CD4-positive, alpha-beta T cell (primary cell): ENCODE data around the gene RDH12. TPM values are rescaled to one million over a fixed set of nuclear protein-coding genes. Genes with fewer than 3 reads are reported as not detected.

Experiments
- ATAC-seq: fragments of 200-7000 bp; cut with Tn5 transposase; one replicate; pipeline ENCODE4 v1.10.0; 2022; ENCODE audit warnings: mild to moderate bottlenecking; ENCODE audit not compliant: poor library complexity
- CTCF ChIA-PET: fragments of 350-600 bp; sonication (Branson Sonifier 250); formaldehyde crosslinking; loops from one replicate; lab custom pipeline; 2021; ENCODE audit warnings: antibody characterized with exemption, inconsistent platforms; lab: Charles Lee
- POLR2A ChIA-PET: fragments of 350-600 bp; sonication (Branson Sonifier 250); formaldehyde crosslinking; loops from one replicate; lab custom pipeline; 2021; ENCODE audit warnings: antibody characterized with exemption, inconsistent platforms; lab: Charles Lee
- DNase-seq, 14 experiments: peaks; one replicate each; pipeline ENCODE4 v3.0.0-alpha.2; 2013 to 2020; ENCODE audit warnings: mixed read lengths in 2 of 14
- H3K27ac ChIP-seq, 2 donors: one replicate each; pipeline versions ENCODE4 v1.5.1 to v1.7.0; 2013; ENCODE audit warnings: low read length in 2 of 2, low read depth in 1 of 2, mild to moderate bottlenecking in 1 of 2
- H3K27me3 ChIP-seq, 2 experiments: 1 replicate in 1 of 2; 2 replicates in 1 of 2; pipeline versions ENCODE4 v1.6.1 to v1.7.0; 2013; ENCODE audit warnings: low read length in 2 of 2, control low read depth in 1 of 2, mild to moderate bottlenecking in 1 of 2, moderate library complexity in 1 of 2; ENCODE audit not compliant: insufficient read depth in 2 of 2, control insufficient read depth in 1 of 2
- H3K36me3 ChIP-seq: one replicate; pipeline ENCODE4 v1.6.1; 2013; ENCODE audit warnings: low read length, control low read depth; ENCODE audit not compliant: insufficient read depth
- H3K4me1 ChIP-seq: one replicate; pipeline ENCODE4 v1.6.1; 2013; ENCODE audit warnings: low read length, control low read depth; ENCODE audit not compliant: insufficient read depth
- H3K4me3 ChIP-seq: one replicate; pipeline ENCODE4 v1.5.1; 2013; ENCODE audit warnings: mild to moderate bottlenecking, low read length, moderate library complexity
- H3K9me3 ChIP-seq, 2 experiments: 1 replicate in 1 of 2; 2 replicates in 1 of 2; pipeline versions ENCODE4 v1.6.1 to v1.7.0; 2013; ENCODE audit warnings: low read length in 2 of 2, mild to moderate bottlenecking in 2 of 2, control low read depth in 1 of 2, moderate library complexity in 1 of 2; ENCODE audit not compliant: control insufficient read depth in 1 of 2, insufficient read depth in 1 of 2
- H3K27ac Mint-ChIP-seq: one replicate; pipeline ENCODE4 v1.8.0; 2020; ENCODE audit warnings: mixed read lengths
- H3K27me3 Mint-ChIP-seq: one replicate; pipeline ENCODE4 v1.8.0; 2021; ENCODE audit warnings: mixed read lengths
- H3K36me3 Mint-ChIP-seq: one replicate; pipeline ENCODE4 v1.8.0; 2021; ENCODE audit warnings: low read depth, mixed read lengths
- H3K4me1 Mint-ChIP-seq: one replicate; pipeline ENCODE4 v1.8.0; 2021; ENCODE audit warnings: low read depth, mixed read lengths
- H3K4me3 Mint-ChIP-seq: one replicate; pipeline ENCODE4 v1.8.0; 2020; ENCODE audit warnings: mild to moderate bottlenecking, mixed read lengths
- H3K9me3 Mint-ChIP-seq: one replicate; pipeline ENCODE4 v1.8.0; 2020; ENCODE audit warnings: mixed read lengths
- intact Hi-C, 2 experiments: fragments of 100-400 bp; cut with DNase I in 1 of 2; cut with micrococcal nuclease in 1 of 2; formaldehyde crosslinking; loops; one replicate each; pipeline versions ENCODE4 v1.15.1 to v1.9.0; 2023 to 2025; cut with DNase I, micrococcal nuclease
- total RNA-seq, 174 experiments: library from RNA in 2 of 174; stranded (reverse) in 2 of 174; gene quantifications; one replicate each; pipeline ENCODE4 v1.2.3 and lab custom pipeline; 2021 to 2026
- TF ChIP-seq, protein P1 (sequence below): fragments of 200-600 bp; IDR thresholded peaks from one replicate; pipeline ENCODE4 v1.8.0; 2022; ENCODE audit warnings: antibody characterized with exemption, mild to moderate bottlenecking

Gene RDH12
- total RNA-seq, 2 experiments from 2014 or later, result not detected

DNA sequence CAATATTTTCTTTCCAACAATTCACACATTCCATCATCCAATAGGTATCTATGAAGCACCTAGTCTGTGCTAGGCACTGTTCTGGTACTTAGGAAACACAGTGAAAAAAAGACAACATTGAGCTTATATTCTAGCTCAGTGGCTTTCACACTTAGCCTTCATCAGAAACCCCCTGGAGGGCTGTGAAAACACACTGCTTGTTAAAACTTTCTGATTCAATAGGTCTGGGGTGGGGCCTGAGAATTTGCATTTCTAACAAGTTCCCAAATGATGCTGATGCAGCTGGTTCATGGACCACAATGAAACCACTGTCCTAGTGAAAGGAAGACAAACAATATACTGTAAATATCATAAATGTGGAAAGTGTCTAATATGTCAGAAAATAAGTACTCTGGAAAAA, 33.1 kb upstream of the RDH12 start:
- Histone ChIP-seq H3K27me3 (no peaks in the 10 kb centered on the region), H3K4me3 (no peak overlapping the region), H3K36me3 (no peaks in the 10 kb centered on the region), H3K27ac (no peak overlapping the region), H3K4me1 (peaks cover 36% of the 10 kb centered on the region), H3K9me3 (no peaks in the 10 kb centered on the region)
- POLR2A ChIA-PET, result interaction anchor here (0.9 kb wide), 1 partner anchor 69 kb away, joined by 4 read pairs; the partner anchor contains the start of gene PIGH
- H3K9me3 Mint-ChIP-seq, result no peaks in the 10 kb centered on the region
- peak overlapping the region; percentile 61 for H3K27ac Mint-ChIP-seq
- DNase-seq (peak in 3 of 14 experiments; percentile 21 to 38 (median 27)), ATAC-seq (no peak)
- TF ChIP-seq, protein P1, sequence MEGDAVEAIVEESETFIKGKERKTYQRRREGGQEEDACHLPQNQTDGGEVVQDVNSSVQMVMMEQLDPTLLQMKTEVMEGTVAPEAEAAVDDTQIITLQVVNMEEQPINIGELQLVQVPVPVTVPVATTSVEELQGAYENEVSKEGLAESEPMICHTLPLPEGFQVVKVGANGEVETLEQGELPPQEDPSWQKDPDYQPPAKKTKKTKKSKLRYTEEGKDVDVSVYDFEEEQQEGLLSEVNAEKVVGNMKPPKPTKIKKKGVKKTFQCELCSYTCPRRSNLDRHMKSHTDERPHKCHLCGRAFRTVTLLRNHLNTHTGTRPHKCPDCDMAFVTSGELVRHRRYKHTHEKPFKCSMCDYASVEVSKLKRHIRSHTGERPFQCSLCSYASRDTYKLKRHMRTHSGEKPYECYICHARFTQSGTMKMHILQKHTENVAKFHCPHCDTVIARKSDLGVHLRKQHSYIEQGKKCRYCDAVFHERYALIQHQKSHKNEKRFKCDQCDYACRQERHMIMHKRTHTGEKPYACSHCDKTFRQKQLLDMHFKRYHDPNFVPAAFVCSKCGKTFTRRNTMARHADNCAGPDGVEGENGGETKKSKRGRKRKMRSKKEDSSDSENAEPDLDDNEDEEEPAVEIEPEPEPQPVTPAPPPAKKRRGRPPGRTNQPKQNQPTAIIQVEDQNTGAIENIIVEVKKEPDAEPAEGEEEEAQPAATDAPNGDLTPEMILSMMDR, result no peak
- H3K36me3 Mint-ChIP-seq, result no peaks in the 10 kb centered on the region
- H3K4me3 Mint-ChIP-seq, result no peak overlapping the region
- intact Hi-C loops, result loop anchor here (5.0 kb wide), 4 partner anchors 34 to 241 kb away; partner anchors contain the start of genes PIGH (in 1 of the 2) and RDH12 (in 1 of the 2)
- peaks cover 72% of the 10 kb centered on the region for H3K4me1 Mint-ChIP-seq
- CTCF ChIA-PET, result interaction anchor here (0.8 to 2.4 kb wide), 2 partner anchors 50 to 97 kb away, joined by 3 to 6 read pairs; no protein-coding TSS in a partner anchor
- H3K27me3 Mint-ChIP-seq, result no peaks in the 10 kb centered on the region

DNA sequence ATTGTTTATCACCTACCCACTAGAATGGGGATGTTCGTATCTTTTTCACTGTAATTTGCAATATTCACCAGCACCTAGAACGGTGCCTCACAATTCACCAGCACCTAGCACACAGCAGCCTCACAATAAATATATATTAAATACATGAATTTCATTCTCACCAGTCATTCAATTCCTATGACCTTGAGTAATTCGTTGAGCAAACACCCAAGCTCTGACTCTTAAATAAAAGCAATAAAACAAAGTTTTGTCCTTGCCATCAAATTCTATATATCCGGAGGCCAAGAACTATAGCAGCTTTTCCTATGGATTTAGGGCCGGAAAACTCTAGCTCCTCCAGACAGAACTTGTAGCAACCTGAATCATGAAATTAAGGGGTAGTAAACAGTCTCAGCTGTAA, 28.2 kb upstream of the RDH12 start:
- peak overlapping the region; percentile 83 for H3K4me3 ChIP-seq
- Mint-ChIP-seq H3K4me1 (peaks cover 55% of the 10 kb centered on the region), H3K36me3 (peaks cover 12% of the 10 kb centered on the region), H3K4me3 (peak overlapping the region; percentile 91), H3K27ac (peak overlapping the region; percentile 89), H3K9me3 (no peaks in the 10 kb centered on the region), H3K27me3 (no peaks in the 10 kb centered on the region)
- TF ChIP-seq, protein P1, result no peak
- no peaks in the 10 kb centered on the region for H3K27me3 ChIP-seq
- peaks cover 8% of the 10 kb centered on the region for H3K36me3 ChIP-seq
- no peak for ATAC-seq
- ChIA-PET POLR2A (interaction anchor here (1.0 to 4.3 kb wide), 4 partner anchors 10 to 73 kb away, joined by 3 to 42 read pairs (median 4); partner anchors contain the start of genes PIGH and RDH11), CTCF (interaction anchor here (0.7 to 3.7 kb wide), 7 partner anchors 22 to 314 kb away, joined by 3 to 21 read pairs (median 7); partner anchors contain the start of genes ARG2, ATP6V1D, EIF2S1 and PIGH)
- no peak for DNase-seq
- H3K27ac ChIP-seq, result no peak overlapping the region
- H3K9me3 ChIP-seq, result no peaks in the 10 kb centered on the region
- peaks cover 37% of the 10 kb centered on the region for H3K4me1 ChIP-seq
- intact Hi-C loops, result loop anchor here in 1 of 2 experiments (5.0 kb wide), 2 partner anchors 71 to 1724 kb away; partner anchors contain the start of genes ERH, PIGH and SLC39A9

DNA sequence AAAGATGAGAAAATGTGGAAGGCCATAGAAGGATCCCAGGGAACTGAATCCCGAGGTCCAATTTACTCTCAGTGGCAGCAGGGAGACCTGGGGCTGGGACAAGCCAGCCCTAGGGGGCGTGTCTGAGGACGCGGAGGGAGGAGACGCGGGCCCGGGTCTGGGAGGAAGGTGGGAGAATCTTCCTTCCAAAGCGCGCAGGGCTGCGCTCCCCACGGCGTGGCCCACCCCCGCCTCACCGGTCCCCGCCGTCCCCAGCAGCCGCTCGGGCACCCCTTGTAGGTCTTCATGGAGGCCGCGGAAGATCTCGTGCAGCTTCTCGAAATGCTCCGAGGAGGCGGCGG, 27.6 kb upstream of the RDH12 start:
- peak overlapping the region; percentile 91 for H3K4me3 Mint-ChIP-seq
- peaks cover 13% of the 10 kb centered on the region for H3K36me3 Mint-ChIP-seq
- Histone ChIP-seq H3K36me3 (peaks cover 12% of the 10 kb centered on the region), H3K4me1 (peaks cover 37% of the 10 kb centered on the region), H3K27me3 (no peaks in the 10 kb centered on the region), H3K27ac (peak overlapping the region; percentile 92 to 95), H3K4me3 (peak overlapping the region; percentile 83), H3K9me3 (no peaks in the 10 kb centered on the region)
- peak; percentile 49 for ATAC-seq
- intact Hi-C loops, result loop anchor here (1.0 to 5.0 kb wide), 4 partner anchors 21 to 1723 kb away; partner anchors contain the start of genes RDH11 (in 2 of the 2), ERH (in 1 of the 2), PIGH (in 1 of the 2) and SLC39A9 (in 1 of the 2)
- H3K4me1 Mint-ChIP-seq, result peaks cover 48% of the 10 kb centered on the region
- H3K27ac Mint-ChIP-seq, result peak overlapping the region; percentile 89
- no peaks in the 10 kb centered on the region for H3K9me3 Mint-ChIP-seq
- DNase-seq, result peak in 13 of 14 experiments; percentile 15 to 72 (median 44)
- H3K27me3 Mint-ChIP-seq, result no peaks in the 10 kb centered on the region
- TF ChIP-seq, protein P1, result peak; percentile 24
- CTCF ChIA-PET, result interaction anchor here (1.1 to 3.7 kb wide), 7 partner anchors 21 to 314 kb away, joined by 3 to 21 read pairs (median 7); partner anchors contain the start of genes ARG2, ATP6V1D, EIF2S1 and PIGH
- POLR2A ChIA-PET, result interaction anchor here (0.7 to 4.3 kb wide), 6 partner anchors 10 to 314 kb away, joined by 3 to 42 read pairs (median 4); partner anchors contain the start of genes ATP6V1D, EIF2S1, PIGH and RDH11
